Endodermal cell (in vitro differentiated cells): Measurements from ENCODE around the gene YY1AP1. TPM values are rescaled to one million over a fixed set of nuclear protein-coding genes. Genes with fewer than 3 reads are reported as not detected.
A peak's percentile ranks its signal among the peaks of the same experiment; 100 is the strongest.
"Not testable (repeated sequence)": the region's sequence is repeated elsewhere in the genome, so short reads cannot be mapped to it uniquely, and the experiment has no call there.

Source experiments
- DNase-seq: peaks from one replicate; pipeline ENCODE4 v3.0.0-alpha.2; 2017
- H3K27ac ChIP-seq: 2 replicates; pipeline ENCODE4 v1.5.1; 2013; ENCODE audit warnings: mild to moderate bottlenecking, low read depth, low read length, moderate library complexity
- H3K27me3 ChIP-seq: 2 replicates; pipeline ENCODE4 v1.6.1; 2013; ENCODE audit warnings: mild to moderate bottlenecking, low read length, moderate library complexity; ENCODE audit not compliant: insufficient read depth, control insufficient read depth, poor library complexity, severe bottlenecking
- H3K36me3 ChIP-seq: 2 replicates; pipeline ENCODE4 v1.7.0; 2013; ENCODE audit warnings: mild to moderate bottlenecking, low read length, moderate library complexity; ENCODE audit not compliant: control insufficient read depth, insufficient read depth
- H3K4me1 ChIP-seq: one replicate; pipeline ENCODE4 v1.7.0; 2013; ENCODE audit warnings: low read length; ENCODE audit not compliant: control insufficient read depth, insufficient read depth
- H3K4me3 ChIP-seq: 2 replicates; pipeline ENCODE4 v1.5.1; 2013; ENCODE audit warnings: mild to moderate bottlenecking, low read length, moderate library complexity
- H3K9ac ChIP-seq: 2 replicates; pipeline ENCODE4 v1.6.1; 2013; ENCODE audit warnings: mild to moderate bottlenecking, low read length, moderate library complexity; ENCODE audit not compliant: poor library complexity, severe bottlenecking; ENCODE audit errors: extremely low read depth
- H3K9me3 ChIP-seq: 2 replicates; pipeline ENCODE4 v1.6.1; 2013; ENCODE audit warnings: mild to moderate bottlenecking, low read length, moderate library complexity; ENCODE audit not compliant: control insufficient read depth
- H3K27ac Mint-ChIP-seq: 2 replicates; pipeline ENCODE4 v1.8.0; 2020; ENCODE audit warnings: mixed read lengths
- H3K27me3 Mint-ChIP-seq: 2 replicates; pipeline ENCODE4 v1.8.0; 2021; ENCODE audit warnings: mild to moderate bottlenecking, mixed read lengths; ENCODE audit not compliant: insufficient read depth
- H3K36me3 Mint-ChIP-seq: 2 replicates; pipeline ENCODE4 v1.8.0; 2020; ENCODE audit warnings: low read depth, mixed read lengths
- H3K4me1 Mint-ChIP-seq: 2 replicates; pipeline ENCODE4 v1.8.0; 2020; ENCODE audit warnings: mixed read lengths
- H3K4me3 Mint-ChIP-seq: 2 replicates; pipeline ENCODE4 v1.8.0; 2020; ENCODE audit warnings: mild to moderate bottlenecking, moderate library complexity, mixed read lengths
- H3K9me3 Mint-ChIP-seq: 2 replicates; pipeline ENCODE4 v1.8.0; 2020; ENCODE audit warnings: mild to moderate bottlenecking, mixed read lengths
- CTCF ChIP-seq: fragments of 200-600 bp; sonication (generic); conservative IDR thresholded peaks from 2 replicates; pipeline ENCODE4 v1.5.0; 2021; ENCODE audit warnings: antibody characterized with exemption, mild to moderate bottlenecking
- WGBS, 2 experiments: methylation state at CpG; one replicate each; pipeline versions ENCODE4 v1.1.5 to v1.1.7; 2013; ENCODE audit warnings: missing lambda C conversion rate in 2 of 2, mixed read lengths in 1 of 2; ENCODE audit not compliant: insufficient coverage in 1 of 2, insufficient read length in 1 of 2; 5-methylcytosine and 5-hydroxymethylcytosine counted together
- total RNA-seq, 2 donors: library from RNA; stranded (reverse); fragmentation: NEBNext Ultra II Directional in 1 of 2; extraction: Animal tissue kit (Norgen Biotek cat#: 25700) in 1 of 2; gene quantifications; 2 replicates in 1 of 2; 3 replicates in 1 of 2; pipeline ENCODE4 v1.2.1, GENCODE V29; 2021

The YY1AP1 gene
- total RNA-seq, 2 donors from 2014 or later: 44.2 to 45.8 TPM

- H3K9ac ChIP-seq: no peak overlapping the region
- WGBS, 2 experiments: 91 to 99% methylated on average over 5 to 6 of the region's 6 CpGs
- no peaks in the 10 kb centered on the region for H3K27me3 ChIP-seq
- TF ChIP-seq CTCF: no peak
- H3K4me3 ChIP-seq: no peak overlapping the region
- H3K4me1 ChIP-seq: no peaks in the 10 kb centered on the region
- Mint-ChIP-seq H3K9me3 (no peaks in the 10 kb centered on the region), H3K27ac (peak overlapping the region; percentile 75), H3K36me3 (peaks cover 82% of the 10 kb centered on the region), H3K4me3 (no peak overlapping the region), H3K27me3 (no peaks in the 10 kb centered on the region), H3K4me1 (no peaks in the 10 kb centered on the region)
- no peaks in the 10 kb centered on the region for H3K9me3 ChIP-seq
- H3K36me3 ChIP-seq: peaks cover 88% of the 10 kb centered on the region
- no peak overlapping the region for H3K27ac ChIP-seq
- DNase-seq: no peak
These were observed 15.6 kb downstream of the YY1AP1 start for GRCh38 chr1:155673003-155673402.

GRCh38 chr1:155671750-155672149 lies 16.8 kb downstream of the YY1AP1 start:
- Mint-ChIP-seq H3K4me1 (no peaks in the 10 kb centered on the region), H3K9me3 (no peaks in the 10 kb centered on the region), H3K36me3 (peaks cover 80% of the 10 kb centered on the region), H3K27ac (no peak overlapping the region), H3K27me3 (no peaks in the 10 kb centered on the region), H3K4me3 (no peak overlapping the region)
- H3K27me3 ChIP-seq: no peaks in the 10 kb centered on the region
- H3K4me3 ChIP-seq: no peak overlapping the region
- WGBS, 2 experiments: 83 to 98% methylated on average over 1 to 3 of the region's 4 CpGs
- no peaks in the 10 kb centered on the region for H3K9me3 ChIP-seq
- peaks cover 85% of the 10 kb centered on the region for H3K36me3 ChIP-seq
- DNase-seq: no peak
- no peak for TF ChIP-seq CTCF
- H3K9ac ChIP-seq: no peak overlapping the region
- no peaks in the 10 kb centered on the region for H3K4me1 ChIP-seq
- no peak overlapping the region for H3K27ac ChIP-seq

- DNase-seq: no peak
- H3K9me3 ChIP-seq: no peaks in the 10 kb centered on the region
- Mint-ChIP-seq H3K4me3 (no peak overlapping the region), H3K27me3 (no peaks in the 10 kb centered on the region), H3K36me3 (peaks cover 73% of the 10 kb centered on the region), H3K9me3 (no peaks in the 10 kb centered on the region), H3K4me1 (no peaks in the 10 kb centered on the region), H3K27ac (no peak overlapping the region)
- no peaks in the 10 kb centered on the region for H3K4me1 ChIP-seq
- no peak for TF ChIP-seq CTCF
- H3K36me3 ChIP-seq: peaks cover 85% of the 10 kb centered on the region
- H3K27me3 ChIP-seq: no peaks in the 10 kb centered on the region
- 93 to 98% methylated on average over 4 of the region's 5 CpGs for WGBS, 2 experiments
- no peak overlapping the region for H3K27ac ChIP-seq
- H3K9ac ChIP-seq: no peak overlapping the region
- no peak overlapping the region for H3K4me3 ChIP-seq
These were observed 19.1 kb downstream of the YY1AP1 start for GRCh38 chr1:155669233-155670162.

GRCh38 chr1:155661239-155661638 lies 27.3 kb downstream of the YY1AP1 start:
- H3K4me3 ChIP-seq, H3K4me1 ChIP-seq, H3K27ac Mint-ChIP-seq, H3K9ac ChIP-seq, H3K27ac ChIP-seq, H3K9me3 ChIP-seq, H3K4me3 Mint-ChIP-seq, H3K9me3 Mint-ChIP-seq, DNase-seq, H3K4me1 Mint-ChIP-seq, H3K27me3 Mint-ChIP-seq, H3K27me3 ChIP-seq: not testable (repeated sequence)
- H3K36me3 Mint-ChIP-seq: peaks cover 70% of the 10 kb centered on the region
- peaks cover 67% of the 10 kb centered on the region for H3K36me3 ChIP-seq
- WGBS, 2 experiments: 100% methylated on average over 1 of the region's 4 CpGs; no CpG with 5 or more reads in 1 of the 2 experiments
